Measurements from ENCODE around the gene CIAO3.
"Not testable (repeated sequence)": the region's sequence is repeated elsewhere in the genome, so short reads cannot be mapped to it uniquely, and the experiment has no call there.

Gene CIAO3

GRCh38 chr16:694863-695354, 45.9 kb downstream of the CIAO3 start:
- no peak for DNase-seq (ENCODE audit: low read depth in 1 of 2, low spot score in 1 of 2)

- no peak for DNase-seq (ENCODE audit: low read depth in 1 of 2, low spot score in 1 of 2)
Observed at GRCh38 chr16:694187-694862, 46.5 kb downstream of the CIAO3 start.

GRCh38 chr16:693766-694165, 47.0 kb downstream of the CIAO3 start:
- DNase-seq (ENCODE audit: low read depth in 1 of 2, low spot score in 1 of 2) = no peak

GRCh38 chr16:693364-693763, 47.4 kb downstream of the CIAO3 start:
- no peak for DNase-seq (ENCODE audit: low read depth in 1 of 2, low spot score in 1 of 2)

- no peak for DNase-seq (ENCODE audit: low read depth in 1 of 2, low spot score in 1 of 2)
Observed at GRCh38 chr16:692356-693108, 48.3 kb downstream of the CIAO3 start.

GRCh38 chr16:691242-691641, 49.6 kb downstream of the CIAO3 start:
- not testable (repeated sequence) for DNase-seq (ENCODE audit: low read depth in 1 of 2, low spot score in 1 of 2)

GRCh38 chr16:689175-689897, 51.5 kb downstream of the CIAO3 start:
- DNase-seq (ENCODE audit: low read depth in 1 of 2, low spot score in 1 of 2) = no peak

GRCh38 chr16:687499-687898, 53.3 kb downstream of the CIAO3 start:
- DNase-seq (ENCODE audit: low read depth in 1 of 2, low spot score in 1 of 2) = no peak

GRCh38 chr16:686459-687260, 54.1 kb downstream of the CIAO3 start:
- no peak for DNase-seq (ENCODE audit: low read depth in 1 of 2, low spot score in 1 of 2)

GRCh38 chr16:685967-686366, 54.8 kb downstream of the CIAO3 start:
- no peak for DNase-seq (ENCODE audit: low read depth in 1 of 2, low spot score in 1 of 2)

- no peak for DNase-seq (ENCODE audit: low read depth in 1 of 2, low spot score in 1 of 2)
Observed at GRCh38 chr16:684961-685696, 55.7 kb downstream of the CIAO3 start.

- peak; percentile 92 to 97 for DNase-seq (ENCODE audit: low read depth in 1 of 2, low spot score in 1 of 2)
Observed at GRCh38 chr16:684071-684794, 56.6 kb downstream of the CIAO3 start, which contains the start of gene JMJD8. Gene JMJD8, minus strand, starts transcription at chr16:684334. Its CDS starts 15 bp downstream, at chr16:684319.

- DNase-seq (ENCODE audit: low read depth in 1 of 2, low spot score in 1 of 2) = no peak
Observed at GRCh38 chr16:683396-684070, 57.3 kb downstream of the CIAO3 start.

- no peak for DNase-seq (ENCODE audit: low read depth in 1 of 2, low spot score in 1 of 2)
Observed at GRCh38 chr16:682493-683395, 58.1 kb downstream of the CIAO3 start.

- no peak for DNase-seq (ENCODE audit: low read depth in 1 of 2, low spot score in 1 of 2)
Observed at GRCh38 chr16:681746-682427, 58.9 kb downstream of the CIAO3 start.

- DNase-seq (ENCODE audit: low read depth in 1 of 2, low spot score in 1 of 2) = no peak
Observed at GRCh38 chr16:680967-681745, 59.6 kb downstream of the CIAO3 start.

- no peak for DNase-seq (ENCODE audit: low read depth in 1 of 2, low spot score in 1 of 2)
Observed at GRCh38 chr16:680625-680945, 60.2 kb downstream of the CIAO3 start.

All from stimulated activated CD4-positive, alpha-beta T cell treated with anti-CD3 and anti-CD28 coated beads, Interleukin-15, amount 100 ng/mL, for 1 hour (primary cell).